A673 (cell line): Measurements from ENCODE around the gene UACA.

ENCODE experiments used
- CTCF ChIP-seq: fragments of 300-800, 200-600 bp; sonication (generic); conservative IDR thresholded peaks from 2 replicates; pipeline ENCODE4 v1.5.1; 2017; ENCODE audit warnings: low read depth, mild to moderate bottlenecking, antibody characterized with exemption, low read length, moderate library complexity, mixed read lengths
- EZH2 ChIP-seq: fragments of 200-600 bp; sonication (generic); IDR thresholded peaks from 2 replicates; pipeline ENCODE4 v1.6.1; 2017; ENCODE audit warnings: borderline replicate concordance, low read depth, mild to moderate bottlenecking, mixed read lengths, antibody characterized with exemption, low read length; ENCODE audit not compliant: poor library complexity, severe bottlenecking

- TF ChIP-seq CTCF (no peak), EZH2 (no peak)
These were observed 25.9 kb upstream of the UACA start for GRCh38 chr15:70789213-70789612.
